Stimulated activated CD4-positive, alpha-beta T cell treated with anti-CD3 and anti-CD28 coated beads, Interleukin-1b, Interleukin-23, amount 100 ng/mL, for 48 hours (primary cell): Measurements from ENCODE around the gene ADGRL1.
A peak's percentile ranks its signal among the peaks of the same experiment; 100 is the strongest.

Experiments
- DNase-seq: peaks from one replicate; pipeline ENCODE4 v3.0.0-alpha.2; 2020

Gene ADGRL1

DNA sequence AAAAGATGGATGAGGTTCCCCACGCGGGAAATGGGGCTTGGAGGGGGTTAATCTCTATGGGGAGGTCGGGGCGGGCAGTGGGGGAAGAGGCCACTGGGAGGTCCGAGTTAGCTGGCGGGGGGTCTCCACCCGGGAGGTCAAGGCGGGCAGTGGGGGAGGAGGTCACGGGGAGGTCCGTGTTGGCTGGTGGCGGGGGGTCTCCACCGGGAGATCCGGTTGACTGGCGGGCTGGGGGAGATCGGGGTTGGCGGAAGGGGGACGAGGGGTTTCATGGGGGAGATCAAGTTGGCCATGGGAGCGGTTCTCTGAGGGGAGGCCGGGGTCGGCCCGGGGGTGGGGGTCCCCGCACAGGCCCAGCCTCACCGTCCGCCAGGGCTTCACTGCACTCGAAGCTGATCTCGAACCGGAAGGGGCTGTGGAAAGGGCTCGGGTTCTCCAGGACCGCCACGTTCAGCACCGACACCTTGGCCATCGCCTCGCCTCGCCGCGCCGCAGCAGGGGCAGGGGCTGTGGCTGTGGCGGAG, 69.9 kb downstream of the ADGRL1 start:
- DNase-seq = peak; percentile 15

DNA sequence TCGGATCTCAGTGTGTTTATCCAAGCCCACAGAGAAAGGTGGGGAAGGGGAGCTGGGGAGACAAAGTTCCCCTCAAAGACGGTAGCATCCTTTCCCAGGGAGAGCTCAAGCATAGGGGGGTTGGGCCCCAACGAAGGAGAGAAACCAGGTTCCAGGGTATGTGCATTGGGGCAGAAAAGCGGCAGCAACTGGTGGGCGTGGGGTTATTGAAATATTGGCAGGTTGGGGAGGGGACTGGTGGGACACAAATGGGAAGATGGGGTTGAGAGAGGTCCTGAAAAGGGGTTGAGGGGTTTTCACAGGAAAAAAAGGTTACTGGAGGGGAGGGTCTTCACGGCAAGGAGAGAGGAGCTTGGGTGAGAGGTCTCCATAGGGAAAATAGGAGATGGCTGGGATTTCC, 70.6 kb downstream of the ADGRL1 start:
- no peak for DNase-seq

DNA sequence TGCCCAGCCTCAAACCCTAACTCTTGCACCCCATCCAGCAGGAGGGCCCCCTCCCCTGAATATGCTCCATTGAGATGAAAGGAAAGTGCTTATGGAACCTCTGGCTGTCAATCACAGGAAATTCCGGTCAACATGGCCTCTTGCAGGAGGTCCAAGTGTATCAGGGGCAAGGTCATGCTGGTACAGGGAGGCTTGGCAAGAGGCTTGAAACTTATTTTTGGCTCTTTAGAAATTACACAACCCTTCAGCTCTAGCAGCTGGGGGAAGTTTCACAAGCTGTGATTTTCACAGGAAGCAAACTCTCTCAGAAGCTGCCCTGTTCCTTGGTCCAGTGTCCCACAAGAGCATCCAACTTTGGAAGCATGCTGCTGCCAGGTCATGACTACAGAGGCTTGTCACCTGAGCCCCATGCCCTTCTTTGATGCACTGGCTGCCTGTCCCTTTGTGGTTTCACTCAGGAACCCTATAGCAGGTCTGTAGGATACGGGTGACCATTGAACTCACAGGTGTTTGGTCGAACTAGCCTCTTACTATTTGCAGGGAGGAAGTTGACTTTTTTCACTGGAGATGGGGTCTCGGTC, 78.0 kb downstream of the ADGRL1 start:
- DNase-seq = no peak

DNA sequence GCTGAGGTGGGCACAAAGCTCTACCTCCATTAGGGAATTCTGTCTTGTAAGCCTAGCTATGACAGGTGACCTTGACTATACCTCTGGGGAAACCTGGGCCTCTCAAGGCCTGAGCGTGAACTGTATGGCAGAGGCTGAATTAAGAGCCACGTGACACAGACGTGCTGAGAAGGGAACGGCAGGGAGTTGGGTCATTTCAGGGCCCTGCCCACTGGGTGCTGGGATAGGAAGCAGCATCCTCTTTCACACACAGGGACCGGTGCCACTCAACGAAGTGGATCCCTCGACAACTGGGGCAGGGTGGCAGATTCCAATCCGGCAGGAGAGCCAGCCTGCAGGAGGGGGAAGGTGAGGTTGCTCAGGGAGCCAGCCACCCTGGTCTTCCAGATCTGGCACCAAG, 78.8 kb downstream of the ADGRL1 start:
- DNase-seq = no peak

DNA sequence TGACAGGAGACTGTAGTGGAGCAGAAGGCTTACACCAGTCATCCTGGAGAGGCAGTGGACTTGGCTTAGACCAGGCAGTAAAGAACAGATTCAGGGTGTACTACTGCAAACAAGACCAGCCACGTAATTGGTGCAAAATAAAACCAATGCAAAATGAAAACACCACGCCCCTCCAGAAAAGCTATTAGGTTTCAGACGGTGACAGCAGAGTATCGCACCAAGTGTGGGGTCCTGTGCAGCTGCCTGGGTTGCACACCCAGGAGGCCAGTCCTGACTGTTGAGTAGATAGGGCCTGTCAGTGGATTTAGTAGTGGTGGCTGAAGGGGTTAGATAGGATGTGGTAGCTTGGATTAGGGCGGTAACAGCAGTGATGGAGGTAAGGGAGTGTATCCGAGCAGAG, 83.0 kb downstream of the ADGRL1 start:
- DNase-seq = no peak

DNA sequence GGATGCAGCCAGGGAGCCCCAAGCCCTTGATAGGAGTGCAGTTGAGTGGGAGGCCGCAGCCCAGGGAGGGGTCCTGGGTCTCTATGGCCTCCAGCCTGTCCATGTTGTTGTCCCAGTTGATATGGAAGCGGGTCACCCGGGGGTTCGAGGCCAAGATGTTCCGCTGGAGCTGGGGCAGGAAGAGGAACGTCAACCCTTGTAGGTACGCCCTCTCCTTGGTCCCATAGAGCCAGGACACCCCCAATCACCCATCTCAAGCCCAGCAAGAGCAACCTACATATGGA, 85.5 kb downstream of the ADGRL1 start:
- no peak for DNase-seq

DNA sequence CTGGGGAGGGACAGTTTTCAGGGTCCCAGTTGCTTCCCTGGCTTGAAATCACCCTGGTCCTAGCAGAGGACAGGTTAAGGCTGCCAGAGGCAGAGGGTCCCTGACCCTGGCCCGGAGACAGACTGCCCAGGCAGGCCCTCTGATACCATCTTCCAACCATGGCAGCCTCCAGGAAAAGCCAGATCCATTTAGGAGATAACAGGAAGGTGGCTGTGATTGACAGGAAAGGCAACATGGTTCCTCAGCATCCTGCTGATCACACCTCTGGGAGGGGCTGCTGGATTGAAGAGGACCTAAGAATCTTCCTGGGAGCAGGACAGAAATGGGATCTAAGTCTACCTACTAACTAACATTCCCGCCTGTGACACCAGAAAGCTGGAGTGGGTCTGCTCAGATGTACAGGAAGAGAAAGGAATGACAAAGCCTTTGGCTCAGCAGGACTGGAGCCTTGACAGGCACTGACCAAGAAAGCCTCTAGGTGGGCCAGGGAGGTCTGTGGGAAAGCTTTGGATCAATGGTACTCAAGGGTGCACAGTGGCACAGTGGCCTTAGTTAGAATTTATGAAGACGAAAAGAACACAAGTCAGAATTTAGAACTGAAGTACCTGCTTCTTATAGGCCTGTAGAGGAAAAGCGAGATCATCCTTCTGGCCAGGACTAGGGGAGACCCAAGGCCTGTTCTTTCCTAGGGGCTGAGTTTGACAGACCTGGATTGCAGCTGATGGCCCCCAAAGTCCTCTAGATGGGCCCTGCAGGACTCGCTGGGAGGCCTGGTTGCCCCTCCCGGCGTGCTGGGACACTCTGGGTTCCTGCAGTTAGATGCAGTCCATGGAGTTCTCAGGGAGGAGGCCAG, 86.1 kb downstream of the ADGRL1 start:
- DNase-seq = no peak

DNA sequence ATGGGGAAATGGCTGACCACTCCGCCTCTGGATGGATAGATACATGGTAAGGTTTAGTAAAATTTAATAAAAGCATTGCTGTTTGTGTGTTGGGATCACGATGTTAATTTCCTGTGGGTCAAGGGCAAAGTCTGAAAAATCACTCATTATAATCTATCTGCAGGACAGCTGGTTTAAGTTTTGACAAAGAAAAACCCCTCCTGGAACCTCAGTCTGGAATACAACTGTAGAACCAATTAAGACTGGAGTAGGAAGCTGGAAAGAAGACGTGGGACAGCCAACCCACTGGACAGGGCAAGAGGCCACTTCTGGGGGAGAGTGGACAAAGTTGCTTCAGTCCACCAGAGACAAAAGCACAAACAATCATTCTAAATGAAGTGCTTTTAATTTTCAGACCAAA, 86.8 kb downstream of the ADGRL1 start:
- DNase-seq = no peak

DNA sequence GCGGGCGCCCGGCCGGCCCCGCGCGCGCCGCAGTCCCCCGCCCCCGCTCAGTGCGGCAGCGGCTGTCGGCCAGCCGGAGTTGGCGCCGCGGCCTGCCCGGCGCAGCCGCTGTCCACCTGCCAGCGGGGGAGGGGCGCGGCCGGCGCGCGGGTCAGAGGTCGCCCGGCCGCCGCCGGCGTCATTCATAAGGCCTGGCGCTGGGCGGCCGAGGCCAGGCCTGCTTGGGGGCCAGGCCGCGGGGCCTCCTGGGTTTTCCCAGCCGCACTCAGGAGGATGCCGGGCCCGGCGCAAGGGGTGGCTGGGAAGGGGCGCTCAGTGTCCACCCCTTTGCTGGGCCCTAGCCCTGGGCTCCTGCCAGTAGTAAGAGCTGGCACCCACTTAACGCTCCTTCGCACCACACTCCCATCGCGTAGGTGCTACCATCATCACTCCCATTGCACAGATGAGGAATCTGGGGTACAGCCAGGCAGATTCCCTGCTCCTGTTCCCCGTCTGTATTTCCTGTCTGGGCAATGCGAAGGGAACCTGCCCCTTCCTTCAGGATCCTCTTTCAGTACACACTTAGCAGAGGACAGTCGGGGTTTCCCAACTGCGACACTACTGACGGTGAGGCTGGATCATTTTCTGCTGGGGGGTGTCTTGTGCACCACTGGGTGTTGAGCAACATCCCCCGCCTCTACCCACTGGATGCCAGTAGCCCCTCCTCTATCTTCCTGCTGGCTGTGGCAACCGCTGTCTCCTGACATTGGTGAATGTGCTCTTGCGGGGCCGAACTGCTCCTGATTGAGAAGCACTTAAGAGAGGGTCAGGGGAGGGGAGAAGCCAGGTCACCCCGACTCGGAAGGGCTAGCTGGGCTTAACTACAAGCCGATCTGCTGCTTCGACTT, 87.6 kb downstream of the ADGRL1 start:
- peak; percentile 17 for DNase-seq

DNA sequence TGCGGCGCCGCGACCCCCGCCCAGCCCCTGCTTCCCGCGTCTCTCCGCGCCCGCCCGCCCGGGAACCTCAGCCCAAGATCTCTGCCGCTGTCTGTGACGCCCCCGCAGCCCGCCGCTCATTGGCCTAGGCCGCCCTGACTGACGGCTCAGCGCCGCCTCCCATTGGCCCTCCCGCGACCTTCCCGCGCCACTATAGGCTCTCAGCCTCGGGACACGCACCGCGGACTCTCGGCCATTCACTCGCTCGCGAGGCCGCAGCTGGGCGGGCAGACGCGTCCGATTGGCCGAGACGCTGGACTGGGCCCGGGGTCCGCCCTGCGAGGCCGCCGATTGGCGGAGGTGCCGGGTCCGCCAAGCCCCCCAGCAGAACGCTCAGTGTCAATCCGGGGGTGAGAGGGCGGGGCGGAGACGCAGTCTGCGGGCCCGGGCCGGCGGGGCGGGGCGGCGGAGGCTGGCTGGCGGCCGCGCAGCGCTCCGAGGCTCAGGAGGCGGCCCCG, 88.3 kb downstream of the ADGRL1 start, which contains the start of gene PRKACA:
PRKACA (minus strand) TSS at position 95 of the 497 bp plus-strand sequence. CDS start 215 bp downstream, outside the sequence.
- DNase-seq = peak; percentile 99

DNA sequence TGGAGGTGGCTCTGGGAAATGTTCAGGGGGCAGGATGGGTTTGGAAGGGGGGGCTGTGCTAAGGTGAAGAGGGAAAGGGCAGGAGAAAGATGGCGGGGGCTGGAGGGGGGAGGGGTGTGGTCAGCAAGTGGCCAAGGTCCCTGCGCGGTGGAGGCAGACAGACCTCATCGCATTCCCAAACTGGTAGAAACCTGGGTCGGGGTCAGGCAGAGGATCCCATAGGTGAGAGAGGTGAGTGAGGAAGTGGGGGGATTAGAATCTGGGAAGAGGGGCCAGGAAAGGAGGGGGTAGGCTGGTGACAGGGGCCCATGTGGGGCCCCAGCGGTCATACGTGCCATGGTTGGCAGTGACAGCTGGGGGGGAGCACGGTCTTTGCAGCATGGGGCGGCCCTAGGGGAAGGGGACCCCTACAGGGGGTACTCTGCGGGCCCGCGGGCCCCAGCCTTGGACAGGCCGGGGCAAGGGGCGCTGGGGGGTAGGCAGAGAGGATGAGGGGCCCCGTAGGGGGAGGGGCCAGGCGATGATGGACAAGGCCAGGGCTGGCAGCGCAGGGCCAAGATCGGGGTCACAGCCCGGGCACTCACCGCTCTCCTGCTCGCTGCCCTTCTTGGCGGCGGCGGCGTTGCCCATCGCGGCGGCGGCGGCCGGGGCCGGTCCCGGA, 88.9 kb downstream of the ADGRL1 start:
- DNase-seq = no peak

DNA sequence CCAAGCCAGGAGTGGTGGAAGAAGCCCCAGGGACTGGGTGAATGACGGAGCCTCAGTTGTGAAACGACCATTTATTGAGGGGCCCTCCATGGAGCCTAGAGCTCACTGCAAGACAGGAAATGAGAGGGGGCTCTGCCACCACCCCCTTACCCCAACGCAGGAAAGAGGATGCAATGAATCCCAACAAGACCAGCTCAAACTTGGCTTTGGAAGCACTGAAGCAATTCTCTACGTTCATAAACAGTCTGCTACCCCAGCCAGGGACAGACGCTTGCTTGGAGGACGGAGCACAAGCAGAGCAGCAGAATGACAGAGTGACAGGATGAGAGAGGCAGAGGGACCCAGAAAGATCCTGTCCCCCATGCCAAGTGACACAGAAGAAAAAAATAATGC, 89.4 kb downstream of the ADGRL1 start:
- no peak for DNase-seq

DNA sequence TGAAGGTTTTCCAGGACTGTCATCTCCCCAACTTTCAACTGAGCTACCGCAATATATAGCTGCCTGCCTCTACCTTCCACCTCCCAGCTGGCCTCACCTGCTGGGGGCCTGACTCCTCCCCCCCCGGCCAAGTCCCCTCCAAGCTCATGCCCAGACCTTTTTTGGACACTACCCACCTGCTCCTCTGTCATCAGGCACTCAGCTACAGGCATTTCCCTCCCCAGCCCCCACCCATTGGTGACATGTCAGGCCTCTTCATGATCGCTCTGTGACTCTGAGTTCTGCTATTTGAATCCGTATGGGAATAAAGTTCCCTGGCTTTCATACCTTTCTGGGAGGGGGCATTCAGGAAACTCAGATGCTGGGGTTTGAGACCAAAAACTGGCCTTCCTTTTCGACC, 90.2 kb downstream of the ADGRL1 start:
- DNase-seq = no peak

DNA sequence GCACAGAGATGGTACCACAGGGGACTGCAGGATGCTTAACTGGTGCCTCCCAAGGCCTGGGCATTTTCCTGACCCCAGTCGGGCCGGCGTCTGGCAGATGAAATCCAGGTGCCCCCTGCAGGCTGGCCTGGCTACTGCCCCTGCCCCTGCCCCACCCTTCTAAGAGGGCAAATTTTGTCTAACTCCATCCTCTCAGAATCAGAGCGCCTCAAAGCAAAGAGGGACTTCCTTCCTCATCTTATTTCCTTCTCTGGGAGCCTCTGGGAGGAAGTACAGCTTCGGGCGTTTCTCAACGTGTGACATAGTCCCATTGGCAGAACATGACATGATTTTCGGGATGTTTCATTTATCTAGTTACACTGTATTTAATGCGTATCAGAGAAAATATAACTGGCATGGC, 91.1 kb downstream of the ADGRL1 start:
- peak; percentile 51 for DNase-seq

DNA sequence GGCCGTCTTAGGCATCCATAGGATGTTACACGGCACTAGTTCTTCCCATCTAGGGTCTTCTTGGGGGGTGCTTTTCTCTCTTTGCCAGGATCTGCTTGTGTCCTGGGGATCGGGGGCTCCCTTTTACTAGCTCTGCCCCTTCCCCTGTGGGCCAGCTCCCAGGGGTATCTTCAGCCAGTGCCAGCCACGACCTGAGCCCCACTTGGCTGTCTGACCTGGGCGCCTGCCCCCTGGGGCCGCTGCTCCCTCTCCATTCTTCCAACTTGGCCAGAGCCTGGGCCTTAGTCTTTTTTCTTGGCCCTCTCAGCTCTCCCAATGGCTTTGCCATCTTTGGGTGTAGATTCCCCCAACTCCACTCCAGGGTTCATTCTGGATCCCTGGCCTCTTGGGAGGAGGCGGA, 91.5 kb downstream of the ADGRL1 start:
- DNase-seq = no peak

DNA sequence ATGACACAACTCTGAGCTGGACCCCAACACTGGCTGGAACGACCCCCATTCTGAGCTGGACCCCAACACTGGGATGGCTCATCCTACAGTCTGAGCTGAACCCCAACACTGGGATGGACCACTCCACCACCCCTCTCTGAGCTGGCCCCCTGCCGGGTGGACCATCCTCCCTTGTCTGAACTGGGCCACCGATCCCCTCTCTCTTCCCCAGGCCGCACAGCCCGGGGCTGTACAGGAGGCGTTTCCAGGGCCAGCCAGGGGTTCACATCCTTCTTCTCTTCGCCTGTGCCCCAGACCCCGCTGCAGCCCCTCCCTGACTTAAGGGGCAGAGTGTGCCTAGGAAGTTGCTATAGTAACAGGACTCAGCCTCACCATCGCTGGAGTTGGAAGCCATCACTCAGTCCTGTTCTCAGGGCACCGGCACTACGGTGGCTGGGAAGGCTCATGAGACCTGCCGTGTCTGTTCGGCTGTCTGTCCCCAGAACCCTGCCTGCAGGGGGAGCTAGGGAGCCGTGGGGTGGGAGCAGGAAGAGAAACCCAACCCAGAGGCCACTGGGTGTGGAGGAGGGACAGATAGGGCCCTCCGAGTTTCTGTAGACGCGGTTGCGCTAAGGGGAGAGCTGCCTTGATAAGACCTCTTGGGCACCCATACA, 92.1 kb downstream of the ADGRL1 start:
- DNase-seq = peak; percentile 73

DNA sequence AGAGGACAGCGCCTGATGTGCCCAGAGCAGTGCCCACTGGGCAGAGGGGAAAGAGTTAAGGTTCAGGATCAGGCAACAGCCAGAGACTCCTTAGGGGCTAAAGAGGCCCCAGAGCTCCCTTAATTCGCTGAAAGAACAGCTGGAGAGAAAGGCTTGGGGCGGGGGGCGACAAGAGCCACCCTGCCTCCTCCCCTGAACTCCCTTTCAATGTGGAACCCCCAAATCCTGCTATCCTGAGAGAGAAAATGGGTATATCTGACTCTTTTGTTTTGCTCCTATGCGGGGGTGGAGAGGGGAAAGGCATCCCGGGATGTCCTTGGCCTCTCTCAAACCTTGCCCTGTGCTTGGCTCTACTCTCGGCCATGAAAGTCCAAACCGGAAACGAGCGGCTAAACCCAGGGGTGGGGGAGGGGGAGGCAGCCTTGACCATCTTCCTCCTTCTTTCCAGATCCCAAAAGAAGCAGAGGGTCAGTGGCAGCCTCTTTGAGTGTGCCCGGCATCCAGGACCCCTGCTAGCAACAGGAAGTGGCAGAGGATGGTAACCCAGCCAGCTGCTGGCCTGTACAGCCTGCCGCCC, 93.1 kb downstream of the ADGRL1 start:
- no peak for DNase-seq

DNA sequence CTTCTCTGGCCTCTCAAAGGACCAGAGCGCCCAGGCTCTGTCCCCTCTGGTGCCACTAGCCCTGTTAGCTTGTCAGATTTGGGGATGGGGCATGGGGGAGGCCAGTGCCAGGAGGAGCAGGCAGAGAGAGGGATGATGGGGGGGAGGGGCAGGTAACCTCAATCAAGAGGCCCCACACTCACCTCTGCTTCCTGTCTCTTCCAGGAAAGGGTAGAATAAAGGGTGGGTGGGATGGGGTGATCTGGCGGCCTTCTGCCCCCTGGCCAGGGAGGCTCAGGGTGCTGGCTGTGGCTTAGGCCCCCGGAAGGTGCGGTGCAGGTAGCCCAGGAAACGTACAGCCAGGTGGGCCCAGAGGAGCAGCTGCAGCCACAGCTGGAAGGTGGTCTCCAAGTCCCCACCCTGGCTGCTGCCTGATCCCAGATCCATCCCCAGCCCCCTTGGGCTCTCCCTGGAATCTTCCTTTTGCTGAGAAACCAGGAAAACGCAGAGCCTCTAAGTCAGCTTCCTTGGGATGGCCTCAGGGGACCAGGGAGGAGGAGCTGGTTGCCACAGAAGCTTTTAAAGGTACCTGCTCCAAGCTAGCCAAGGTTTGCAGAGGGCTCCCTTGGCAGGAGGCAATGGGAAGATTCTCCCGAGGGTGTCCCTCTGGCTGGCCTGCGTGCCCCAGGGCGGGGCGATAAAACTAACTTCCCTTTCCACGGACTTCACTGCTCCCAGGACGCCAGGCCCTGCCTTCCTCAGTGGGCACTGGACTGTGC, 93.7 kb downstream of the ADGRL1 start:
- DNase-seq = no peak

DNA sequence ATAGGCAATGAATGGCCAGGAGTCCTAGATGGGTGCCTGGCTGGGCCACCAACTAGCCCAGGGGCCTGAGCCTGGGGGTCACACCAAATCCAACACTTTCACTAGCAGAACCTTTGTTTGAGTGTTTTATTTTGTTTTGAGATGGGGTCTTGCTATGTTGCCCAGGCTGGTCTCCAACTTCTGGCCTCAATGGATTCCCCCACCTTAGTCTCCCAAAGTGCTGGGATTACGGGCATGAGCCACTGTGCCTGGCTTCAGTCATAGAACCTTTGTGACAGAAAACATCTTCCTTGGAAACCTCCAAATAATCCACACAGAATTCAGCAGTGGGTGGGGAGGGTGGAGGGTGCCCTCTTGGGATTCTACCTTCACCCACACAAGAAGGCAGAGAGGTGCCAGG, 94.5 kb downstream of the ADGRL1 start:
- no peak for DNase-seq

DNA sequence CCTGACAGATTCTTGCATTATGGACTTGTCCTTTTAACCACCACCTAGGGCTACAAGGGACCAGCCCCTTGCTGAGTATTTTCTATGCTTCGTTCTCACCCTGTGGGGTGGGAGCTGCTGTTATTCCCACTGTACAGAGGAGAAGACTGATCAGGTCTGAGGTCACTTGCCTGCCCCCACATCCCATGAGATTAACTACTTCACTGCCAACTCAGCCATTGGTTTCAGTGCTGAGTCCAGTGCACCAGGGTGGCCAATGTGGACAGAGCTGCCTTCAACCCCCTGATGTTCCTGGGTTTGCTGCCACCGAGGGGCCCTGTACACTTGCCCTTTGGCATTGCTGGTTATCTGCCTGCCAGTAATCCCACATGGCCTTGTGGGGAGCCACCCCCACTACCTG, 95.3 kb downstream of the ADGRL1 start:
- no peak for DNase-seq
